Memory B cell (primary cell): ENCODE measurements around the gene DHX9.

Experiments
- ATAC-seq: fragments of 150-1000 bp; cut with Tn5 transposase; 2 replicates; pipeline ENCODE4 v1.10.0; 2021; ENCODE audit warnings: low read depth, mild to moderate bottlenecking, moderate library complexity
- DNase-seq, 2 donors: peaks; one replicate each; pipeline ENCODE4 v3.0.0; 2022; ENCODE audit warnings: low spot score in 2 of 2
- H3K27ac Mint-ChIP-seq: one replicate; pipeline ENCODE4 v1.8.0; 2022; ENCODE audit warnings: mild to moderate bottlenecking, moderate library complexity, mixed read lengths
- H3K27me3 Mint-ChIP-seq: one replicate; pipeline ENCODE4 v1.8.0; 2022; ENCODE audit warnings: mixed read lengths
- H3K36me3 Mint-ChIP-seq: one replicate; pipeline ENCODE4 v1.8.0; 2022; ENCODE audit warnings: mild to moderate bottlenecking, mixed read lengths
- H3K4me1 Mint-ChIP-seq: one replicate; pipeline ENCODE4 v1.8.0; 2022; ENCODE audit warnings: mixed read lengths
- H3K4me3 Mint-ChIP-seq: one replicate; pipeline ENCODE4 v1.8.0; 2022; ENCODE audit warnings: mild to moderate bottlenecking, moderate library complexity, mixed read lengths
- H3K9me3 Mint-ChIP-seq: one replicate; pipeline ENCODE4 v1.8.0; 2022; ENCODE audit warnings: mixed read lengths

DHX9 gene

DNA sequence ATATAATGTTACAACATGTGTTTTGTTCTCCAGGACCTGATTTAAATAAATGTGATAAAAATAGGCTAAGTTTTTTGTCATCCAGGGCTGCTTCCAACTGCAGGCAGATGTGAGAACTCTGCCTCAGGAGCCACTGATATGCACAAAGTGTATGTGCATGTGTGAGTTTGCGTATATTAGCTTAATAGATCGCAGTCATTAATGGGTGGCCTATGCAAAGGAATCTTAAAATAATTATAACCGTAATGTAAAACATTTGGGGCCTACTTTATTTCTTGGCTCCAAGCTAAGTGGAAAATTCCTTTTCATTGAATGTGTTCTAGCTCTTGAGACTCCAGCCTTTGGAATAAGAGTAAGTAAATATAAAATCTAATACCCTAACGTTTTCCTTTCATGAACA is 16.8 kb downstream of the DHX9 start:
- no peaks in the 10 kb centered on the region for H3K27me3 Mint-ChIP-seq
- peaks cover 20% of the 10 kb centered on the region for H3K36me3 Mint-ChIP-seq
- ATAC-seq: no peak
- no peaks in the 10 kb centered on the region for H3K9me3 Mint-ChIP-seq
- no peaks in the 10 kb centered on the region for H3K4me1 Mint-ChIP-seq
- H3K27ac Mint-ChIP-seq: no peak overlapping the region
- DNase-seq: no peak
- H3K4me3 Mint-ChIP-seq: no peak overlapping the region

DNA sequence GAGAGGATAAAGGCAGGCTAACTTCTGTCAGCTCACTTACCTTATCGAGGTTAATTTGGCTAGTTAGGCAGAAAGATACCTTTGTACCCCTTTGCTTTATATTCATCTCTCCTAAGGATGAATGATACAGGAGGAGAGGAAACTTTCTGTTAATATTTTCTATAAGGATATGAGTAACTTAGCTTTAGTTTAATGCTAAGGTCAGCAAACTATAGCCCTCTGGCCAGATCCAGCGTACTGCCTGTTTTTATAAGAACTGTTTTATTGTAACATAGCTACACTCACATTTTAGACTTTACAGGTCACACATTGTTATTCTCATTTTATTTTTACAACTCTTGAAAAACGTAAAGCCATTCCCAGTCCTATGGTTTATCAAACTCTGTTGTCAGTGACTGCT is 18.1 kb downstream of the DHX9 start:
- ATAC-seq (no peak), DNase-seq (no peak)
- Mint-ChIP-seq H3K9me3 (no peaks in the 10 kb centered on the region), H3K36me3 (peaks cover 22% of the 10 kb centered on the region), H3K4me3 (no peak overlapping the region), H3K27ac (no peak overlapping the region), H3K27me3 (no peaks in the 10 kb centered on the region), H3K4me1 (no peaks in the 10 kb centered on the region)

DNA sequence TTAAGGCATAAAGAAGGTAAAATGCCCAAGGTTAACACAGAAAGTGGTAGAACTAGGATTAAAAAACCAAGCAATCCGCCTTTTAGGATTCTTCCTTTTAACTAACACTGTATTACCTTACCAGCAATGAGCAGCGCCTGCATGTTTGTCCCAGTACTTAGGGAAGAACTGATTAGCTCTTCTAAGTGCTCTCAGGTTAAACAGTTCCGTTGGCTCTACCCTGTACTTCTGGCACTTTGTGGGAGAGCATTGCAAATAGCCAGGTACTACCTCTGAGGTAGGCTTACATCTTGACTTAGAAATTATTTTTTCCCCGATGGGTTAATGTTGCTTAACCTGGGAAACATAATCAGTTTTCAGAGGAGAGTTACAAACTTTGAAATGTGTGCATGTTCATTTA is 21.5 kb downstream of the DHX9 start:
- ATAC-seq: no peak
- no peak overlapping the region for H3K27ac Mint-ChIP-seq
- peaks cover 35% of the 10 kb centered on the region for H3K36me3 Mint-ChIP-seq

DNA sequence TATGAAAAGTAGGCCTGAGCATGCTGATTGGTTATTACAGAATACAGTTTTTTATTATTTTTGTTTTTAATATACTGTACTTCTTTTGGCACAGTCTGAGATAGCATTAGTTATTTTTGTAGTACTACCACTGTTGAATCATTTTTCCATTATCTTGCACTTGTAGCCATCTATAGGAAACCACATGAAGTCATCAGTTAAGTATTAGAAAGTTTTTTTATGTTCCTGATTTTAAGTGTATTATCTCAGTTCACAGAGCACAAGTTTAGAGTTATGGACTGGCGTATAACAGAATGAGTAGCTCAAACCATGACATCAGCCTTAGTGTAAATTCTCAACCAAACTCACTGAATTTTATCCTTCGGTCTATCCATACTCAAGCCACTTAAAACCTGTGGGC is 22.8 kb downstream of the DHX9 start:
- no peak overlapping the region for H3K27ac Mint-ChIP-seq
- ATAC-seq (no peak), DNase-seq (no peak)
- H3K36me3 Mint-ChIP-seq: peaks cover 41% of the 10 kb centered on the region
- no peak overlapping the region for H3K4me3 Mint-ChIP-seq
- H3K9me3 Mint-ChIP-seq: no peaks in the 10 kb centered on the region
- no peaks in the 10 kb centered on the region for H3K4me1 Mint-ChIP-seq
- no peaks in the 10 kb centered on the region for H3K27me3 Mint-ChIP-seq

More for the DNA sequence above, 21.5 kb downstream of the DHX9 start:
- no peaks in the 10 kb centered on the region for H3K4me1 Mint-ChIP-seq
- H3K9me3 Mint-ChIP-seq: no peaks in the 10 kb centered on the region
- H3K27me3 Mint-ChIP-seq: no peaks in the 10 kb centered on the region
- no peak for DNase-seq
- H3K4me3 Mint-ChIP-seq: no peak overlapping the region

DNA sequence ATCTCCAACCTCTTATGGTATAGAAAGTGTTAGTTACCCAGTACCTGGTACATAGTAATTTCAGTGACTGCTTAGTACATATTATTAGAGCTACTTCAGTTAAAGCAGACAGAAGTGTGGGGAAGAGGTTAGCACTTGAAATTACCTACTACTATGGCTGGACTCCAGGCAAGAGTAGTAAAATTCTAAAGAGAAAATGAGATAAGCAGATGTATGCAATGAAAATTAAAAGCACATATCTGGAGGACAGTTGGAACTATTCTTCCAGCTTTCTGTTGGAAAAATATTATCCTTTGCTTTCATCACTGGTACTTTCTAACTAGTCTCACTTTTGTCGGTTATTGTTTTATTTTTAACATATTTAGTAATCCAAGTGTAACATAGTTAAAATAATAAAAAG is 23.7 kb downstream of the DHX9 start:
- Mint-ChIP-seq H3K36me3 (peaks cover 40% of the 10 kb centered on the region), H3K27me3 (no peaks in the 10 kb centered on the region), H3K4me3 (no peak overlapping the region), H3K4me1 (no peaks in the 10 kb centered on the region), H3K9me3 (no peaks in the 10 kb centered on the region), H3K27ac (no peak overlapping the region)
- ATAC-seq: no peak
- no peak for DNase-seq

DNA sequence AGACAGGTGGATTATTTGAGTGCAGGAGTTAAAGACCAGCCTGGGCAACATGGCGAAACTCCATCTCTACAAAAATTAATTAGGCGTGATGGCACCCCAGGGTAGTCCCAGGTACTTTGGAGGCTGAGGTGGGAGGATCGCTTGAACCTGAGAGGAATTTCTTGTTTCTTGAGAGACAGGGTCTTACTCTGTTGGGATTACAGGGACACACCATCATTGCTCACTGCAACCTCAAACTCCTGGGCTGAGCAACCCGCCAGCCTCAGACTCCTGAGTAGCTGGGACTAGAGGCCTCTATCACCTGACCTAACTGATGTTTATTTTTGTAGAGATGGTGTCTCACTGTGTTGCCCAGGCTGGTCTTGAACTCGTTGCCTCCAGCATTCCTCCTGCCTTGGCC is 24.8 kb downstream of the DHX9 start:
- no peaks in the 10 kb centered on the region for H3K4me1 Mint-ChIP-seq
- H3K27me3 Mint-ChIP-seq: no peaks in the 10 kb centered on the region
- H3K36me3 Mint-ChIP-seq: peaks cover 35% of the 10 kb centered on the region
- no peaks in the 10 kb centered on the region for H3K9me3 Mint-ChIP-seq
- H3K27ac Mint-ChIP-seq: no peak overlapping the region
- DNase-seq: no peak
- H3K4me3 Mint-ChIP-seq: no peak overlapping the region
- ATAC-seq: no peak

DNA sequence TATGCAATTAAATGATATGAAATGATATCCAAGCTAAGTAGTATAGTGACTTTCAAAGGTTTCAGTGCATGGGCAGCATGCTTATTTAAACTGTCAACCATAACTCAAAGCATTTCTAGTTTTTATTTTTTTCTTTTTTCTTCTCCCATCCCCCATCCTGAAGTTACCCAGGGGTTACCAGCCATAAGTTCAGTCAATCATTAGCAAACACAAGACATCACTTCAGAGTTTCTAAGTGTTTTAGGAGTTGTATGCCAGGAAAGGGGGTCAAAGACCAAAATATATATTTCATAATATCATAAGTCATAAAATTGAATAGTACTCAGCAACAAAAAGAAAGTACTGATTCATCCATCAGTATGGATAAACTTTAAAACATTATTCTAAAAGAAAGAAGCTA is 28.7 kb downstream of the DHX9 start:
- H3K9me3 Mint-ChIP-seq: no peaks in the 10 kb centered on the region
- peaks cover 2% of the 10 kb centered on the region for H3K4me1 Mint-ChIP-seq
- H3K27ac Mint-ChIP-seq: no peak overlapping the region
- peaks cover 33% of the 10 kb centered on the region for H3K36me3 Mint-ChIP-seq
- no peaks in the 10 kb centered on the region for H3K27me3 Mint-ChIP-seq
- DNase-seq (no peak), ATAC-seq (no peak)
- no peak overlapping the region for H3K4me3 Mint-ChIP-seq

DNA sequence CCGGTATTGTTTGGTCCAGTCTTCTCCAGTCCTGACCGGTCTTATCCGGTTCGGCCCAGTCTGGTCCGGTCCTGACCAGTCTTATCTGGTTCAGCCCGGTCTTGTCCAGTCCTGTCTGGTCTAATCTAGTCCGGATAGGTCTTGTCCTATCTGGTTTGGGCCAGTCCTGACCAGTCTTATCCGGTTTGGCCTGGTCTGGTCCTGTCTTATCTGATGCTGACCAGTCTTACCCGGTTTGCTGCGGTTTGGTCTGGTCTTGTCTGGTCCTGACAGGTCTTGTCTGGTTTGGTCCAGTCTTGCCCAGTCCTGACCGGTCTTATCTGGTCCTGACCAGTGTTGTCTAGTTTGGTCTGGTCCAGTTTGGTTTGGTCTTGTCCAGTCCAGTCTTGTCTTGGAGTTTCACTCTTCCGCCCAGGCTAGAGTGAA is 30.1 kb downstream of the DHX9 start:
- Mint-ChIP-seq H3K27me3 (no peaks in the 10 kb centered on the region), H3K4me3 (no peak overlapping the region), H3K27ac (no peak overlapping the region), H3K36me3 (peaks cover 43% of the 10 kb centered on the region), H3K4me1 (peaks cover 2% of the 10 kb centered on the region), H3K9me3 (no peaks in the 10 kb centered on the region)
- ATAC-seq (no peak), DNase-seq (no peak)

DNA sequence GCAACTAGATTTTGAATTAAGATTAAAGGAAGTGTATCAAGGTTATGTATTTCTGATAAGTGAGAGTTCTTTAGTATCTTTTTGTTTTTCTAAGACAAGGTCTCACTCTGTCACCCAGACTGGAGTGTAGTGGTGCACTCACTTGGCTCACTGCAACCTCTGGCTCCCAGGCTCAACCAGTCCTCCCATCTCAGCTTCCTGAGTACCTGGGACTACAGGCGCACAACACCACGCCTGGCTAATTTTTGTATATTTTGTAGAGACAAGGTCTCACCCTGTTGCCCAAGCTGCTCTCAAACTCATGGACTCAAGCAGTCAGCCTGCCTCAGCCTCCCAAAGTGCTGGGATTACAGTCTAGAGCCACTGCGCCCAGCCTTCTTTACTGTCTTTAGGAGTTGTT is 33.7 kb downstream of the DHX9 start:
- no peak for DNase-seq
- peaks cover 45% of the 10 kb centered on the region for H3K36me3 Mint-ChIP-seq

DNA sequence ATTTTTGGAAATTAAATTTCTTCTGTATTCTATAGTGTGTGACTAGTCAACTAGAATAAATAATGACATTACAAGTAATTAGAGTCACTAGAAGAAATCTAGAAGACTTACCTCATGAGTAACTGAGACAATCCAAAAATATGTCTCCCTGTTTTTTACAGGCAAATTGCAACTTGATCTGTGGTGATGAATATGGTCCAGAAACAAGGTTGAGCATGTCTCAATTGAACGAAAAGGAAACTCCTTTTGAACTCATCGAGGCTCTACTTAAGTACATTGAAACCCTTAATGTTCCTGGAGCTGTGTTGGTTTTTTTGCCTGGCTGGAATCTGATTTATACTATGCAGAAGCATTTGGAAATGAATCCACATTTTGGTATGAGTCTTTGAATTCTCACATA is 36.7 kb downstream of the DHX9 start:
- Mint-ChIP-seq H3K36me3 (peaks cover 61% of the 10 kb centered on the region), H3K27me3 (no peaks in the 10 kb centered on the region), H3K27ac (no peak overlapping the region), H3K4me3 (no peak overlapping the region), H3K9me3 (no peaks in the 10 kb centered on the region), H3K4me1 (no peaks in the 10 kb centered on the region)
- ATAC-seq (no peak), DNase-seq (no peak)

More for the DNA sequence above, 33.7 kb downstream of the DHX9 start:
- no peaks in the 10 kb centered on the region for H3K9me3 Mint-ChIP-seq
- no peak for ATAC-seq
- no peak overlapping the region for H3K4me3 Mint-ChIP-seq
- no peaks in the 10 kb centered on the region for H3K27me3 Mint-ChIP-seq
- no peak overlapping the region for H3K27ac Mint-ChIP-seq
- H3K4me1 Mint-ChIP-seq: peaks cover 2% of the 10 kb centered on the region

DNA sequence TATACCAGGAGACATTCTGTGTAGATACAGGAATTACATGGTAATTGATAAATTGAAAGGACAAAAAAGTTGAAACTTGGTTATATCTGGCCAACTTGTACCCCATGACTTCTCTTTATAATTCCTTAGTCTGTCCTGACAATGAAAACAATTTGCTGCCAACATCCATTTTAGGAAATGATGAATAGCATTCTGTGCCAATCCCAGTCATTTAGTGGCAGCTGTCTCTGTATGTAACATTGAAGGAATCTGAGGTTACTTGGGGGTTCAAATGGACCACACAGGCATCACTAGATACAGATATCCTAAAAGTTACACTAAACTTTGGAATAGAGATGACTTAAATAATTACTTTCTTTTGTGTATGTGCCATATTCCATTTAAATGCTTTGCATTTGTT is 38.2 kb downstream of the DHX9 start:
- no peak overlapping the region for H3K27ac Mint-ChIP-seq

DNA sequence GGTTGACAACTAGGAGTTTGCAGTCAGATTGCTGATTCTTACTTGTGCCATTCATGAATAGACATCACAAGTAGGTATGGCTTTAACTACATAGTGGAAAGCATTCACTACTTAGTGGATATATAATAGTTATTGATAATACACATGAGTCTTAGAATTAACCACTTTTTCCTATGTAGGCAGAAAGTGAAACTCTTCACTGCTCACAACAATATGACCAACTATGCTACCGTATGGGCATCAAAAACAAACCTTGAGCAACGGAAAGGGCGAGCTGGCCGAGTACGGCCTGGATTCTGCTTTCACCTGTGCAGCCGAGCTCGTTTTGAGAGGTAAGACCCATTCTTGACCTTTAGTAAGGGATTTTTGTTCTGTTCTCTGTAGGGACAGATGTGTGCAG is 38.7 kb downstream of the DHX9 start:
- H3K27ac Mint-ChIP-seq: no peak overlapping the region

More for the DNA sequence above, 38.2 kb downstream of the DHX9 start:
- H3K27me3 Mint-ChIP-seq: no peaks in the 10 kb centered on the region
- DNase-seq: no peak
- ATAC-seq: no peak
- H3K36me3 Mint-ChIP-seq: peaks cover 59% of the 10 kb centered on the region
- H3K4me3 Mint-ChIP-seq: no peak overlapping the region
- H3K4me1 Mint-ChIP-seq: no peaks in the 10 kb centered on the region
- no peaks in the 10 kb centered on the region for H3K9me3 Mint-ChIP-seq

DNA sequence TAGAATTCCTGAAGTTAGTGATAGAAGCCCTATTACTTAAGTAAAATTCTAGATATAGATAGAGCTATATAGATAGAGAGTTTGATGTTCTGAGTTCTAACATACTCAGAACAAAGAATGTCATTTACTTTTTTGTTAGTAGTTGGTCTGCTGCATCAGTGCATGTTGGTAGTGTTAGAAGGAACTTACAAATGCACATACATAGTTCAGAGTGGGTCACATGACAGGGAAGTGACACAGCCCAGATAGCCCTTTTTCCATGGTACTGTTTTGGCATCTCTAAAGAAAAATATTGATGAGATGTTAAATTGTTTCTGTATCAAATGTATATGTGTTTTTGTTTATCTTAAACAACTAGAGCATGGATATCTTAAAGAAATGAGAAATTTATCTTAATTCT is 45.7 kb downstream of the DHX9 start:
- H3K27me3 Mint-ChIP-seq: no peaks in the 10 kb centered on the region
- H3K4me3 Mint-ChIP-seq: no peak overlapping the region
- no peak overlapping the region for H3K27ac Mint-ChIP-seq
- peaks cover 50% of the 10 kb centered on the region for H3K36me3 Mint-ChIP-seq
- no peak for ATAC-seq
- no peak for DNase-seq
- no peaks in the 10 kb centered on the region for H3K9me3 Mint-ChIP-seq
- H3K4me1 Mint-ChIP-seq: no peaks in the 10 kb centered on the region

More for the DNA sequence above, 38.7 kb downstream of the DHX9 start:
- H3K36me3 Mint-ChIP-seq: peaks cover 60% of the 10 kb centered on the region
- no peaks in the 10 kb centered on the region for H3K27me3 Mint-ChIP-seq
- no peak for DNase-seq
- ATAC-seq: no peak
- H3K4me3 Mint-ChIP-seq: no peak overlapping the region
- no peaks in the 10 kb centered on the region for H3K4me1 Mint-ChIP-seq
- no peaks in the 10 kb centered on the region for H3K9me3 Mint-ChIP-seq

DNA sequence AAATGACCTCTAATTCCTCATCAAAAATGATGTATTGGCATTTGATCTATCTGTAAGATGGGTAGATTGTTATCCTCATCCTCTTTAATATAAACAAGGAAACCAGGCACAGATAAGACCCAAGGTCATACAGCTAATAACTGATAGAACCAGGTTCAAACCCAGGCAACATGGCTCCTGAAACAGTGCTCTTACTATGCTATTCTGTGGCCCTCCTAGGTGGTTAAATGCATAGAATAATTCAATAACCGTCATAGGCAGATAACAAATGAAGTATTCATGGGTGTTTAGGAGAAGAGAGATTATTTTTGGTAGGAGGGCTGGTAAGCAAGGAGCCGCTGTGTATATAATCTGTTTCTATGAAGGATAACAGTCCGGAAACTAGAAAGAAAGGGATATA is 46.4 kb downstream of the DHX9 start:
- no peaks in the 10 kb centered on the region for H3K27me3 Mint-ChIP-seq
- DNase-seq (no peak), ATAC-seq (no peak)
- H3K36me3 Mint-ChIP-seq: peaks cover 44% of the 10 kb centered on the region
- no peak overlapping the region for H3K27ac Mint-ChIP-seq
- no peaks in the 10 kb centered on the region for H3K9me3 Mint-ChIP-seq
- H3K4me1 Mint-ChIP-seq: no peaks in the 10 kb centered on the region
- no peak overlapping the region for H3K4me3 Mint-ChIP-seq

DNA sequence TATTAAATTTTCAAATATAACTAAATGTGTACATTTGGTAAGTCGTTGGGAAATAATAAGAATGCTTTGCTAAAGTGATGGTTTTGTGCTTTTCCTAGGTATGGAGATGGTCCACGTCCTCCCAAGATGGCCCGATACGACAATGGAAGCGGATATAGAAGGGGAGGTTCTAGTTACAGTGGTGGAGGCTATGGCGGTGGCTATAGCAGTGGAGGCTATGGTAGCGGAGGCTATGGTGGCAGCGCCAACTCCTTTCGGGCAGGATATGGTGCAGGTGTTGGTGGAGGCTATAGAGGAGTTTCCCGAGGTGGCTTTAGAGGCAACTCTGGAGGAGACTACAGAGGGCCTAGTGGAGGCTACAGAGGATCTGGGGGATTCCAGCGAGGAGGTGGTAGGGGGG is 47.8 kb downstream of the DHX9 start:
- Mint-ChIP-seq H3K27ac (no peak overlapping the region), H3K9me3 (peaks cover 2% of the 10 kb centered on the region), H3K27me3 (peaks cover 1% of the 10 kb centered on the region), H3K4me3 (no peak overlapping the region), H3K4me1 (peaks cover 2% of the 10 kb centered on the region), H3K36me3 (peaks cover 37% of the 10 kb centered on the region)
- ATAC-seq (no peak), DNase-seq (no peak)
